Thyroid gland (tissue), 4 donors: Measurements from ENCODE around the gene MICOS13.

ENCODE experiments used
- CTCF ChIP-seq, 6 experiments: fragments of 200-600 bp in 3 of 6; fragments of 450-650 bp in 3 of 6; sonication (generic) in 3 of 6; IDR thresholded peaks; one replicate each; pipeline ENCODE4 v1.5.1; 2016 to 2019; ENCODE audit warnings: antibody characterized with exemption in 6 of 6, mild to moderate bottlenecking in 2 of 6, inconsistent platforms in 1 of 6, moderate library complexity in 1 of 6
- POLR2A ChIP-seq, 2 donors: fragments of 450-650 bp; IDR thresholded peaks; one replicate each; pipeline ENCODE4 v1.6.1; 2017; ENCODE audit warnings: antibody characterized with exemption in 2 of 2, mild to moderate bottlenecking in 2 of 2, moderate library complexity in 1 of 2

- no peak for TF ChIP-seq CTCF (IDR thresholded peaks at IDR 0.05)
- no peak for TF ChIP-seq POLR2A (IDR thresholded peaks at IDR 0.05)
These were observed 15.8 kb downstream of the MICOS13 start for GRCh38 chr19:5664515-5664914.
